Measurements from ENCODE around the gene PROM1.

The PROM1 gene

DNA sequence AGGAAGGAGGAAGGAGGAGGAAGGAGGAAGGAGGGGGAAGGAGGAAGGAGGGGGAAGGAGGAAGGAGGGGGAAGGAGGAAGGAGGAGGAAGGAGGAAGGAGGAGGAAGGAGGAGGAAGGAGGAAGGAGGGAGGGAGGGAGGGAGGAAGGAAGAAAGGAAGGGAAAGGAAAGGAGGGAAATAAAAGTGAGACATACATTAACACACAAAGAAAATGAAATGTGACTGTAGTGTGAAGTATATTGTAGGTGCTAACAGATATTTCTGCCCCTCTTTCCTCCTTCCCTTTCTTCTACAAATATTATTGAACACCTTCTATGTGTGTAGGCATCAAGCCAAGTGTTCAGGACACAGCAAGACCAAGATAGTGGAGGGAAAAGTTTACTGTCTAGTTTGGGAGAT, 26.4 kb upstream of the PROM1 start:
- DNase-seq (ENCODE audit: low read depth), result no peak
- H3K4me3 ChIP-seq (ENCODE audit: low read depth, low read length), result no peak overlapping the region
- TF ChIP-seq, protein P1, sequence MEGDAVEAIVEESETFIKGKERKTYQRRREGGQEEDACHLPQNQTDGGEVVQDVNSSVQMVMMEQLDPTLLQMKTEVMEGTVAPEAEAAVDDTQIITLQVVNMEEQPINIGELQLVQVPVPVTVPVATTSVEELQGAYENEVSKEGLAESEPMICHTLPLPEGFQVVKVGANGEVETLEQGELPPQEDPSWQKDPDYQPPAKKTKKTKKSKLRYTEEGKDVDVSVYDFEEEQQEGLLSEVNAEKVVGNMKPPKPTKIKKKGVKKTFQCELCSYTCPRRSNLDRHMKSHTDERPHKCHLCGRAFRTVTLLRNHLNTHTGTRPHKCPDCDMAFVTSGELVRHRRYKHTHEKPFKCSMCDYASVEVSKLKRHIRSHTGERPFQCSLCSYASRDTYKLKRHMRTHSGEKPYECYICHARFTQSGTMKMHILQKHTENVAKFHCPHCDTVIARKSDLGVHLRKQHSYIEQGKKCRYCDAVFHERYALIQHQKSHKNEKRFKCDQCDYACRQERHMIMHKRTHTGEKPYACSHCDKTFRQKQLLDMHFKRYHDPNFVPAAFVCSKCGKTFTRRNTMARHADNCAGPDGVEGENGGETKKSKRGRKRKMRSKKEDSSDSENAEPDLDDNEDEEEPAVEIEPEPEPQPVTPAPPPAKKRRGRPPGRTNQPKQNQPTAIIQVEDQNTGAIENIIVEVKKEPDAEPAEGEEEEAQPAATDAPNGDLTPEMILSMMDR (conservative IDR thresholded peaks at IDR 0.05; ENCODE audit: low read depth, low read length), result no peak

DNA sequence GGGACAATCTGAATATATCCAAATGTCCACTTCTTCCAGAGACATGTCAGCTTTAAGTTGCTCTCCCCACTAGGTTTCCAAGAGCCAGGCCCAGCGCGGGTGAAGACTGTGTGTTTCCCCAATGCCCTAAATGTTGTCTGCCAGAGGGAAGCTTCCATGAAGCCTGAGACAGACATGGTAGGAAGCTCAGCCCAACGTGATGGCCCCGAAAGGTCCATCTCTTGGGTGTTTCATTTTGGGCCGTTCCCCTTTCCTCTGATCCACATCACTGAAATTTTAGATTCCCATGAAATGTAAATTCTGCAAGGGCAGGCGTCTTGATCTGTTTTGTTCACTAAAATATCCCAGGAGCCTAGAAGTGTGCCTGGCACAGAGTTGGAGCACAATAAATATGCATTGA, 25.4 kb upstream of the PROM1 start:
- no peak for DNase-seq (ENCODE audit: low read depth)
- TF ChIP-seq, protein P1 (conservative IDR thresholded peaks at IDR 0.05; ENCODE audit: low read depth, low read length), result no peak
- H3K4me3 ChIP-seq (ENCODE audit: low read depth, low read length), result no peak overlapping the region

DNA sequence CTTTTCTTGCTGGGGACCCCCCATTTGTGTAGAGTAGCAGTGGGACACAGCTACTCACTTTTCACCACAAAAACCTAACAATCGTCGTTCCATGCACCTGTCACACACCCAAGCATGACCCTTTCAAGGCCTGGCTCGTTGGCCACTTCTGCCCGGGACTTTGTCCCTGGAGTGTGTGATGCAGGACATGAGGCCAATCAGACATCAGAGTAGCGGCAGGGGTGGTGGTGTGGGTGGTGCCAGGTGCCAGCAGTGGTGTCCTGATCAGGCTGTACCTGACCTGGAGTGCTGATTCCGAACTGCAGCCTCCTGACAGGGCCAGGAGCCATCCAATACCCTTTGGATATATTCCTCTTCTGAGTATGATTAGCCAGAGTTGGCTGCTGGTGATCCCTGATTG, 23.1 kb upstream of the PROM1 start:
- no peak overlapping the region for H3K4me3 ChIP-seq (ENCODE audit: low read depth, low read length)
- DNase-seq (ENCODE audit: low read depth), result no peak
- TF ChIP-seq, protein P1 (conservative IDR thresholded peaks at IDR 0.05; ENCODE audit: low read depth, low read length), result no peak

DNA sequence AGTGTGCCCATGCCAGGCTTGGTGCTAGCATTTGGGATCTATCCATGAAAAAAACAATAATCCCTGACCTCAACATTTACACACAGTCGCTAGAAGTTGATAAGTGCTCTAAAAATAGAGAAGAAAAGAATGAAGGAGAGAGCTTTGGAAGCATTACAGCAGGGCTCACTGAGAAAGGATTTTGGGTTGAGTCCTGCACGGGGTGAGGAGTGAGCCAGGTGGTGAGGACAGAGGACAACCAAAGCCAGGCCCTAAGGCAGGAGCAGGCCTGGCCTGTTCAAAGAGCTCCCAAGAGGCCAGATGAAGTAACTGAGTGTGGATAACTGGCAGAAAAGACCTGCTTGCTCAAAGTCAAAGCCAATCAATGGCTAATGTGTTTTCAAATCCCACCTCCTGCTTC, 20.7 kb upstream of the PROM1 start:
- DNase-seq (ENCODE audit: low read depth), result no peak
- no peak overlapping the region for H3K4me3 ChIP-seq (ENCODE audit: low read depth, low read length)
- TF ChIP-seq, protein P1 (conservative IDR thresholded peaks at IDR 0.05; ENCODE audit: low read depth, low read length), result no peak

DNA sequence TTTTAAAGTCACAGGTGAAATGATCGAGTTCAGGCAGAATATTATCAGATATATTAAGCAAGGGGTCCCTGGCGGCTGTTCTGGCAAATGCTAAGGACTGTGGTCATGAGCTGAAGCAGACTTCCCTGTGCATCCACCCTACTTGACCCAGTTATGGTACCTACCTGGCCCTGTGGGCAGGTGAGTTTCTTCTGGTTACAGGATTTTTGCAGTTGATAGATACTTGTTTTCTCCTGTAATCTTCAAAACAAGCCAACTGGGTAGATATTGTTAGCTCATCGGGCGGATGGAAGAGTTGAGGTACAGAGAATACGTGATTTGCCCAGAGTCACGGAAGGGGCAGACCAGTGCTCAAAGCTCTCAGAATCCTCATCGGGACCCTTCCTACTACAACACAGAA, 18.5 kb upstream of the PROM1 start:
- DNase-seq (ENCODE audit: low read depth), result no peak
- TF ChIP-seq, protein P1 (conservative IDR thresholded peaks at IDR 0.05; ENCODE audit: low read depth, low read length), result no peak
- no peak overlapping the region for H3K4me3 ChIP-seq (ENCODE audit: low read depth, low read length)

DNA sequence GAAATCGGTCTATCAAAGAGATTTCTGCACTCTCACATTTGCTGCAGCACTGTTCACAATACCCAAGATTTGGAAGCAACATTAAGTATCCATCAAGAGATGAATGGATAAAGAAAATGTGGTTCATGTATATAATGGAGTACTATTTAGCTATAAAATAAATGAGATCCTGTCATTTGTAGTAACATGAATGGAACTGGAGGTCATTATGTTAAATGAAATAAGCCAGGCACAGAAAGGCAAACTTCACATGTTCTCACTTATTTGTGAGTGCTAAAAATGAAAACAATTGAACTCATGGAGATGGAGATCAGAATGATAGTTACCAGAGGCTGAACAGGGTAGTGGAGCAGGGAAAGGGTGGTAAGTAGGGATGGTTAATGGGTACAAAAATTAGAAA, 17.0 kb upstream of the PROM1 start:
- no peak overlapping the region for H3K4me3 ChIP-seq (ENCODE audit: low read depth, low read length)
- no peak for DNase-seq (ENCODE audit: low read depth)
- TF ChIP-seq, protein P1 (conservative IDR thresholded peaks at IDR 0.05; ENCODE audit: low read depth, low read length), result no peak

DNA sequence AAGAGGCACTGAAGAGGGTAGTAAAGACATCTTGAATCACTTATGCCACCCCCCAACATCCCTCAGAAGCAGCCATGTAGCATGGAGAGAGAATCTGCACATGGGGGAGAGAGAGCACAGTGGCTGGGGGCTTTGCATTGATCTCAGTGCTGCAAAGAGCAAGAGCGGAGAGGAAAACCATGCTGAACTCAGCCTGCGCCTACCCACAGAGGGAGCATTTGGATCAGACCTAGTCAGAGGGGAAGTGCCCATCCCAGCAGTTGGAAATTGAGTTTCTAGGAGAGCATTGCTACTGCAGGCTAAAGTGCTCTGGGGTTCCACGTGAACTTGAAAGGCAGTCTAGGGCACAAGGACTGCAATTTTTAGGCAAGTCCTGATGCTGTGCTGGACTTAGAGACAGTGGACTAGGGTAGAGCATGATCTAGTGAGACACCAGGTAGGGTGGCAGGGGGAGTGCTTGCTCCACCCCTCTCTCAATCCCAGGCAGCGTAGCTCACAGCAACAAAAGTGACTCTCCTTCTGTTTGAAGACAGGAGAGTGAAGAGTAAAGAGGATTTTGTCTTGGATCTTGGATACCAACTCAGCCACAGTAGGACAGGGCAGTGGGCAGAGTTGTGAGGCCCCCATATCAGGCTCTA, 9.0 kb upstream of the PROM1 start:
- no peak for DNase-seq (ENCODE audit: low read depth)
- H3K4me3 ChIP-seq (ENCODE audit: low read depth, low read length), result no peak overlapping the region
- TF ChIP-seq, protein P1 (conservative IDR thresholded peaks at IDR 0.05; ENCODE audit: low read depth, low read length), result no peak

Data from choroid plexus epithelial cell (primary cell).